Smooth muscle cell (in vitro differentiated cells): Measurements from ENCODE around the gene HLA-DRB1. TPM values are rescaled to one million over a fixed set of nuclear protein-coding genes. Genes with fewer than 3 reads are reported as not detected.

ENCODE experiments used
- DNase-seq: peaks from one replicate; lab custom pipeline; 2025; ENCODE audit not compliant: unreplicated experiment; lab: John Stamatoyannopoulos, UW
- H2AFZ ChIP-seq: fragments of 200-600 bp; sonication (generic); 2 replicates; pipeline ENCODE4 v1.6.0; 2016; ENCODE audit warnings: antibody characterized with exemption, low read depth, mild to moderate bottlenecking
- H3F3A ChIP-seq: fragments of 200-600 bp; sonication (generic); 2 replicates; pipeline ENCODE4 v1.6.0; 2017; ENCODE audit warnings: antibody characterized with exemption, low read depth
- H3K27ac ChIP-seq: fragments of 200-600 bp; sonication (generic); 2 replicates; pipeline ENCODE4 v1.5.1; 2016; ENCODE audit warnings: low read depth, mild to moderate bottlenecking
- H3K27me3 ChIP-seq: fragments of 200-600 bp; sonication (generic); 2 replicates; pipeline ENCODE4 v1.6.1; 2016; ENCODE audit warnings: low read depth, mild to moderate bottlenecking
- H3K36me3 ChIP-seq: fragments of 200-600 bp; sonication (generic); 2 replicates; pipeline ENCODE4 v1.5.1; 2016; ENCODE audit warnings: low read depth
- H3K4me1 ChIP-seq: fragments of 200-600 bp; sonication (generic); 2 replicates; pipeline ENCODE4 v1.5.1; 2016; ENCODE audit warnings: low read depth
- H3K4me2 ChIP-seq: fragments of 200-600 bp; sonication (generic); 2 replicates; pipeline ENCODE4 v1.6.0; 2016; ENCODE audit warnings: mild to moderate bottlenecking
- H3K4me3 ChIP-seq: fragments of 200-600 bp; sonication (generic); 2 replicates; pipeline ENCODE4 v1.5.1; 2016; ENCODE audit warnings: mild to moderate bottlenecking
- H3K79me2 ChIP-seq: fragments of 200-600 bp; sonication (generic); 2 replicates; pipeline ENCODE4 v1.6.0; 2016; ENCODE audit warnings: low read depth, mild to moderate bottlenecking
- H3K9ac ChIP-seq: fragments of 200-600 bp; sonication (generic); 2 replicates; pipeline ENCODE4 v1.6.0; 2016; ENCODE audit warnings: low read depth
- H3K9me3 ChIP-seq: fragments of 200-600 bp; sonication (generic); replicated peaks from 2 replicates; pipeline ENCODE4 v1.5.1; 2016; ENCODE audit warnings: low read depth
- H4K20me1 ChIP-seq: fragments of 200-600 bp; sonication (generic); 2 replicates; pipeline ENCODE4 v1.6.0; 2016; ENCODE audit warnings: low read depth
- WGBS: methylation state at CpG from one replicate; pipeline ENCODE4 v1.1.7; 2016; ENCODE audit warnings: low lambda C conversion rate; 5-methylcytosine and 5-hydroxymethylcytosine counted together
- polyA plus RNA-seq: library from polyadenylated mRNA; unstranded; fragments of >200 nt; fragmentation: Nextera tagmentation; extraction: Ambion mirVana; gene quantifications from 2 replicates; pipeline ENCODE4 v1.2.1, GENCODE V29; 2016
- total RNA-seq: library from RNA; depleted of rRNA; stranded (reverse); fragments of >200 nt; gene quantifications from 2 replicates; pipeline ENCODE4 v1.2.3, GENCODE V29; 2014
- TF ChIP-seq, protein P1 (sequence below): fragments of 200-600 bp; sonication (generic); IDR thresholded peaks from 2 replicates; pipeline ENCODE4 v1.5.1; 2017; ENCODE audit warnings: borderline replicate concordance, mild to moderate bottlenecking, antibody characterized with exemption; ENCODE audit not compliant: insufficient read depth, poor library complexity, severe bottlenecking

HLA-DRB1 gene
- total and polyA plus RNA-seq, 2 experiments from 2014 or later, result 28.5 to 32.9 TPM

DNA sequence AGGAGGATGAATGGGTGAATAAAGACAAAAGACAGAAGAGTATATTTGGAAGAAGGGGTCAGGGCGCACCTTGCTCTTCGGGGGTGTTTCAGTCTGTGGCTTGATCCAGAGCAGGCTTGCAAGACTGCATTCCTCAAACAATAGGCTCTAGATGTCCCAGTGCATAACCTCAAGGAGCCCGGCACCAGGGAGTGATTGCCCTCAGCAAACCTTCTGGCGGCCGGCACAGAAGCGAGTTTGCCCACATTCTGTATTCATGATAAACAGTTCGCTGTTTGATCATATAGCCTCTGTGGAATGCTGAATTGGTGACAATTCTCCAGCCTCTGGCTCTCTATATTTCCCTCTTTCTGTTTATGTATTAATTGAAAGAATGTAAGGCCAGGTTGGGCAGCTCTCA, 29.9 kb downstream of the HLA-DRB1 start:
- DNase-seq, result no peak
- H3K4me1 ChIP-seq, result no peaks in the 10 kb centered on the region
- H2AFZ ChIP-seq, result no peak overlapping the region
- no peaks in the 10 kb centered on the region for H3K9me3 ChIP-seq
- 78% methylated on average over 7 of the region's 7 CpGs for WGBS
- H3K4me3 ChIP-seq, result no peak overlapping the region
- no peaks in the 10 kb centered on the region for H3F3A ChIP-seq
- no peaks in the 10 kb centered on the region for H3K36me3 ChIP-seq
- no peaks in the 10 kb centered on the region for H3K79me2 ChIP-seq
- TF ChIP-seq, protein P1, sequence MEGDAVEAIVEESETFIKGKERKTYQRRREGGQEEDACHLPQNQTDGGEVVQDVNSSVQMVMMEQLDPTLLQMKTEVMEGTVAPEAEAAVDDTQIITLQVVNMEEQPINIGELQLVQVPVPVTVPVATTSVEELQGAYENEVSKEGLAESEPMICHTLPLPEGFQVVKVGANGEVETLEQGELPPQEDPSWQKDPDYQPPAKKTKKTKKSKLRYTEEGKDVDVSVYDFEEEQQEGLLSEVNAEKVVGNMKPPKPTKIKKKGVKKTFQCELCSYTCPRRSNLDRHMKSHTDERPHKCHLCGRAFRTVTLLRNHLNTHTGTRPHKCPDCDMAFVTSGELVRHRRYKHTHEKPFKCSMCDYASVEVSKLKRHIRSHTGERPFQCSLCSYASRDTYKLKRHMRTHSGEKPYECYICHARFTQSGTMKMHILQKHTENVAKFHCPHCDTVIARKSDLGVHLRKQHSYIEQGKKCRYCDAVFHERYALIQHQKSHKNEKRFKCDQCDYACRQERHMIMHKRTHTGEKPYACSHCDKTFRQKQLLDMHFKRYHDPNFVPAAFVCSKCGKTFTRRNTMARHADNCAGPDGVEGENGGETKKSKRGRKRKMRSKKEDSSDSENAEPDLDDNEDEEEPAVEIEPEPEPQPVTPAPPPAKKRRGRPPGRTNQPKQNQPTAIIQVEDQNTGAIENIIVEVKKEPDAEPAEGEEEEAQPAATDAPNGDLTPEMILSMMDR, result no peak
- no peaks in the 10 kb centered on the region for H4K20me1 ChIP-seq
- H3K27ac ChIP-seq, result peak overlapping the region; percentile 24
- no peak overlapping the region for H3K4me2 ChIP-seq
- no peak overlapping the region for H3K9ac ChIP-seq
- H3K27me3 ChIP-seq, result no peaks in the 10 kb centered on the region

DNA sequence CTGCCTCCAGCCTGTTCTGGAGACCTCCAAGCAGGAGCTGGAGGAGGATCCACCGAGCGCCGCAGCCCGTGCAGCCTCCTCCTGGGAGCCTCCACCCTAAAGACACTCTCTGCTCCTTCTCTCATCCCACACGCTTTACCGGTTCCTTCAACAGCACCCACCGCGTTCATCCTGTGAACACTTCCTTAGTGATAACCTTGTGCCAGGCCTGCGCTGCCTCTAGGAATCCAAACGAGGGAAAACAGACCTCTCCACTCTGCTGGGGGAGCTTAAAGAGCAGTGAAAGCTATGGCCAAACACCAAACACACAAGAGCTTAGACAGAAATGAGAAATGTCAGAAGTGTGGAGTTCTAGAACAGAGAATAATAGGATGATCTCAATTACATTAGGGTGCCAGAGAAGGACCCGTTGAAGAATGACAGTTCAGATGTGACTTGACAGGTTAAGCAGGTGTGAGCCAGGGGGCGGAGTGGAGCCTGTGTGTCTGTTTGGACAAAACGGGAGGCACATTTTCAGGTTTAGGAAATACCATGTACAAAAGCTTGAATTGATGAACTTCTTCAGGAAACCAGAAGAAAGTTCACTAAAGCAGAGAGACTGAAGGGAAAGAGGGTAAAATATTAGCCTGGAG, 31.1 kb downstream of the HLA-DRB1 start:
- Histone ChIP-seq H3K79me2 (no peaks in the 10 kb centered on the region), H3K9ac (no peak overlapping the region), H3K27me3 (no peaks in the 10 kb centered on the region), H2AFZ (no peak overlapping the region), H3K9me3 (no peaks in the 10 kb centered on the region), H3K27ac (no peak overlapping the region), H4K20me1 (no peaks in the 10 kb centered on the region), H3F3A (no peaks in the 10 kb centered on the region), H3K36me3 (no peaks in the 10 kb centered on the region), H3K4me1 (no peaks in the 10 kb centered on the region), H3K4me3 (no peak overlapping the region), H3K4me2 (no peak overlapping the region)
- WGBS, result 77% methylated on average over 13 of the region's 13 CpGs
- TF ChIP-seq, protein P1, result no peak
- DNase-seq, result no peak

DNA sequence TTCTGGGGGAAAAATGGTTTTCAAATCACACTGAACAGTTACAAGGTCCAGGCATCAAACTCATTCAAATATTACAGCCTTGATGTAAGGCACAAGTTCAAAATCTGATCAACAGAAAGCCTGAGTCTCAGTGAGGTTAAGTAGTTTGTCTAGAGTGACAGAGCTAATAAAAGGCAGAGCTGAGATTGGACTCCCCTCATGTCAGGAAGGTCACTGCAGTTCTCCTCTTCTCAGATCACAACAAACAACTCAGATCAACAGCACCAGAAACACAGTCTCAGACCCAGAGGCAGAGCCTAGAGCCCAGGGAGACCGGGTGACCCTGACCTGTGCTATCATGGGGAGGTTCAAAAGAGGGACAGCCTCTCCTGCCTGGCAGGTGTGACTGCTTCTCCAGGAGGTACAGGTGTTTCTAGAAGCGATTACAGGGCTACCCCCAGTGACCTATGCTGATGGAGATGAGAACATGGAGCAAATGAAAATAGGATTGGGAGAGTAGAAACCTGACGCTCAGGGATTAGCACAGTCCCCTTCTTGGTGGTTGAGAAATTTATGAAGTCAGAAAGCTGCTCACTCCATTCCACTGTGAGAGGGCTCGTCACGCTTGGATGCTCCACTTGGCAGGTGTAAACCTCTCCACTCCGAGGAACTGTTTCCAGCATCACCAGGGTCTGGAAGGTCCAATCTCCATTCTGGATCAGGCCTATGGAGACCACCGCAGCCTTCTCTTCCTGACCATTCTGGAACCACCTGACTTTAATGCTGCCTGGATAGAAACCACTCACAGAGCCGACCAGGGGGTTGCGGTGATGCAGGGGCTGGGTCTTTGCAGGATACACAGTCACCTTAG, 35.3 kb downstream of the HLA-DRB1 start:
- no peak overlapping the region for H3K4me3 ChIP-seq
- no peak overlapping the region for H3K4me2 ChIP-seq
- H3K9ac ChIP-seq, result no peak overlapping the region
- WGBS, result 96% methylated on average over 9 of the region's 9 CpGs
- no peaks in the 10 kb centered on the region for H3K4me1 ChIP-seq
- H2AFZ ChIP-seq, result no peak overlapping the region
- no peaks in the 10 kb centered on the region for H4K20me1 ChIP-seq
- no peak for DNase-seq
- no peak overlapping the region for H3K27ac ChIP-seq
- H3K27me3 ChIP-seq, result no peaks in the 10 kb centered on the region
- no peaks in the 10 kb centered on the region for H3K79me2 ChIP-seq
- no peaks in the 10 kb centered on the region for H3K36me3 ChIP-seq
- TF ChIP-seq, protein P1, result no peak
- H3K9me3 ChIP-seq, result no peaks in the 10 kb centered on the region
- no peaks in the 10 kb centered on the region for H3F3A ChIP-seq
